Loucy (cell line): ENCODE measurements around the gene NEDD4L.

Experiments
- H2AFZ ChIP-seq: fragments of 200-600 bp; sonication (generic); 2 replicates; pipeline ENCODE4 v1.6.0; 2016; ENCODE audit warnings: antibody characterized with exemption, mild to moderate bottlenecking, low read length, moderate library complexity
- H3F3A ChIP-seq: fragments of 200-600 bp; 2 replicates; pipeline ENCODE4 v1.6.0; 2016; ENCODE audit warnings: antibody characterized with exemption, low read depth, mild to moderate bottlenecking
- H3K27me3 ChIP-seq: fragments of 200-600 bp; sonication (generic); 2 replicates; pipeline ENCODE4 v1.6.1; 2014; ENCODE audit warnings: low read length, mild to moderate bottlenecking; ENCODE audit not compliant: insufficient read depth, poor library complexity, severe bottlenecking
- H3K36me3 ChIP-seq: fragments of 200-600 bp; sonication (generic); 2 replicates; pipeline ENCODE4 v1.6.1; 2016; ENCODE audit warnings: low read length; ENCODE audit not compliant: insufficient read depth
- H3K4me1 ChIP-seq: fragments of 200-600 bp; sonication (generic); 2 replicates; pipeline ENCODE4 v1.5.1; 2014; ENCODE audit warnings: low read length, mild to moderate bottlenecking; ENCODE audit not compliant: insufficient read depth, poor library complexity, severe bottlenecking
- H3K4me2 ChIP-seq: fragments of 200-600 bp; sonication (generic); 2 replicates; pipeline ENCODE4 v1.6.0; 2014; ENCODE audit warnings: antibody characterized with exemption, low read length, low read depth, mild to moderate bottlenecking; ENCODE audit not compliant: poor library complexity, severe bottlenecking
- H3K4me3 ChIP-seq: fragments of 200-600 bp; sonication (generic); 2 replicates; pipeline ENCODE4 v1.5.1; 2014; ENCODE audit warnings: low read length, mild to moderate bottlenecking, mixed read lengths; ENCODE audit not compliant: poor library complexity, severe bottlenecking
- H3K79me2 ChIP-seq: fragments of 200-600 bp; sonication (generic); 2 replicates; pipeline ENCODE4 v1.6.1; 2014; ENCODE audit warnings: low read length; ENCODE audit not compliant: insufficient read depth
- H3K9ac ChIP-seq: fragments of 200-600 bp; sonication (generic); 2 replicates; pipeline ENCODE4 v1.6.0; 2014; ENCODE audit warnings: mild to moderate bottlenecking, low read depth, low read length, moderate library complexity; ENCODE audit not compliant: poor library complexity, severe bottlenecking
- H3K9me2 ChIP-seq: fragments of 200-600 bp; sonication (generic); replicated peaks from 2 replicates; pipeline ENCODE4 v1.6.1; 2016; ENCODE audit warnings: low read depth, low read length, mixed read lengths
- H3K9me3 ChIP-seq: fragments of 200-600 bp; sonication (generic); 2 replicates; pipeline ENCODE4 v1.6.1; 2014; ENCODE audit warnings: mild to moderate bottlenecking, antibody characterized with exemption, low read length, low read depth; ENCODE audit not compliant: insufficient read depth
- H4K20me1 ChIP-seq: fragments of 200-600 bp; sonication (generic); 2 replicates; pipeline ENCODE4 v1.6.0; 2014; ENCODE audit warnings: antibody characterized with exemption, low read length, mild to moderate bottlenecking; ENCODE audit not compliant: insufficient read depth, poor library complexity, severe bottlenecking
- CTCF ChIP-seq: fragments of 200-600 bp; sonication (generic); conservative IDR thresholded peaks from 2 replicates; pipeline ENCODE4 v1.5.1; 2014; ENCODE audit warnings: mild to moderate bottlenecking, antibody characterized with exemption, low read length
- EZH2phosphoT487 ChIP-seq: fragments of 200-600 bp; IDR thresholded peaks from 2 replicates; pipeline ENCODE4 v1.6.1; 2018; ENCODE audit warnings: antibody characterized with exemption, mild to moderate bottlenecking, moderate library complexity, borderline replicate concordance

The NEDD4L gene

DNA sequence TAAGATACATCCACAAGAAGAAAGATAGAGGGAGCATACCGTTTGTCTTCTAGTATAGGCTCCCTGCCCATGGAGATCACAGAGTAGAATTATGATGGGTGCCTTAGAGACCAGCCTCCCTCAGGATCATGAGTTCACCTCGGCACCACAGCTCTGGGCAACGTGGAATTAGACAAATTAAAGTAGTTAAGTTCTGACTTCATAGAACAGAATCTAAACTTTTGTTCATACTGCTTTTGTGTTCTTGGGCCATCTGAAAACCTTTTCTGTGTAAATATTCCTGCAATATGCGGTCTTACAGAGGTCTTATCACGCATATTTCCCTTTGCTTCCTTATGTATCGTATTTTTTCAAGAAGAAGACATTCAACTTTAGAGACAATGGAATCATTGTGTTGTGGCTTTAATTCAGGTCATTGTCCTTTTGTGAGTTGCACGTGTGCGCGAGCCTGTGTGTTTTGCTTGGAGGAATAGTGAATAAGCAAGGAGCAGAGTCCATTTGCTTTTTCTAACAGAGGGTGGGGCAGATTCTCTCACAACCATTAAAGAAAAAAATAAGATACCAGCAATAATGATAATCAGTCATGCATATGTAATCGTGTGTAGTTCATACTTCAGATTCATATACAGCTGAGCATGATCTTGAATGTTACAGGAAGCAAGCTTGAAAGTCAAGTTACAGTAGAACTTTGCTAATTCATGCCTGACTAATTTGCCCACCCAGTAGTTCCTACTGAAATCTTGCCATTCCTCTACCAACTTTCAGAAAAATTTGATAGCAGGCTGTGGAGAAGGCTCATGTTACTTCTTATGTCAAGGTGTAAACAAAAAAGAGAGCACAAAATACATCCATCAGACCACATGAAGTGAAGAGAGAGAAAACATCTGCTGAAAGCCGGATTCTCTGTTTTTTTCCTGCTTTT is 243.6 kb downstream of the NEDD4L start:
- Histone ChIP-seq H3K4me2 (no peak overlapping the region), H3K36me3 (no peaks in the 10 kb centered on the region), H2AFZ (no peak overlapping the region), H3K9me3 (no peaks in the 10 kb centered on the region), H4K20me1 (no peaks in the 10 kb centered on the region), H3K27me3 (no peaks in the 10 kb centered on the region), H3K4me1 (peaks cover 5% of the 10 kb centered on the region), H3K79me2 (no peaks in the 10 kb centered on the region), H3K9me2 (no peaks in the 10 kb centered on the region), H3K4me3 (no peak overlapping the region), H3K9ac (no peak overlapping the region), H3F3A (no peaks in the 10 kb centered on the region)
- TF ChIP-seq EZH2phosphoT487 (no peak), CTCF (no peak)

- H3K79me2 ChIP-seq = no peaks in the 10 kb centered on the region
- H3K4me1 ChIP-seq = peaks cover 5% of the 10 kb centered on the region
- no peak for TF ChIP-seq EZH2phosphoT487
- TF ChIP-seq CTCF = no peak
Measured at GRCh38 chr18:58288921-58289797, 245.1 kb downstream of the NEDD4L start.

DNA sequence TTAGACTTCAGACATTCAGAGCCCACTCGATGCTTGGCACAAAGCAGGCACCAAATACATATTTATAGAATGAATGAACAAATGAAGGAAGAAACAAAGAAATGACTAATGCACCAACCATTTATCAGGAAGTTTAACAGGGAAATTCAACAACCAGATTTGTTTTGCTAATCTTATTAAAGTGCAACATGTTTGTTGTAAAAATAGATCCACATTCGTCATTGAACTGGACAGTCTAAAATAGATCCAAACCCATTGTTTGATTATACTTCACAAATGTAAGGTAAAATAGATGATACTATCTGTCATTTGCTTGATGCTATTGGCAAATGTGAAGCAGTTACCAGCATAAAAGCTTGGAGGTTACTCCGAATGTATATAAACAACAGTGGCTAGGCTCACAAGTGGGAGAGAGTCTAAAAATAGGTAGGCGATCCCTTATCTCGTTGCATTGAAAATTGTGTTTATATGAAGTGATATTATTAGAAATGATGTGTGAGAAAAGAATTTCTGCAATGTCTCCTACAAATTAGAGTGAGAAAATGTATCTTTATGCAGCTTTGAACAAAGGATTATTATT is 246.2 kb downstream of the NEDD4L start:
- no peaks in the 10 kb centered on the region for H3K36me3 ChIP-seq
- H3K4me1 ChIP-seq = peaks cover 5% of the 10 kb centered on the region
- no peaks in the 10 kb centered on the region for H3K9me2 ChIP-seq
- H3F3A ChIP-seq = no peaks in the 10 kb centered on the region
- no peak overlapping the region for H3K4me2 ChIP-seq
- no peaks in the 10 kb centered on the region for H3K79me2 ChIP-seq
- no peaks in the 10 kb centered on the region for H4K20me1 ChIP-seq
- no peaks in the 10 kb centered on the region for H3K27me3 ChIP-seq
- no peak for TF ChIP-seq EZH2phosphoT487
- TF ChIP-seq CTCF = no peak
- no peak overlapping the region for H2AFZ ChIP-seq
- H3K4me3 ChIP-seq = no peak overlapping the region
- H3K9me3 ChIP-seq = no peaks in the 10 kb centered on the region
- H3K9ac ChIP-seq = no peak overlapping the region

More at GRCh38 chr18:58288921-58289797, 245.1 kb downstream of the NEDD4L start:
- Histone ChIP-seq H4K20me1 (no peaks in the 10 kb centered on the region), H3K36me3 (no peaks in the 10 kb centered on the region), H3K9me3 (no peaks in the 10 kb centered on the region), H3F3A (no peaks in the 10 kb centered on the region), H3K4me2 (no peak overlapping the region), H2AFZ (no peak overlapping the region), H3K9ac (no peak overlapping the region), H3K4me3 (no peak overlapping the region), H3K9me2 (no peaks in the 10 kb centered on the region), H3K27me3 (no peaks in the 10 kb centered on the region)
